Upper lobe of left lung (tissue), 4 donors: ENCODE data around the gene DVL2.

Experiments
- POLR2A ChIP-seq, 4 donors: fragments of 450-650 bp; IDR thresholded peaks; one replicate each; pipeline ENCODE4 v1.5.1; 2016 to 2017; ENCODE audit warnings: antibody characterized with exemption in 4 of 4, mild to moderate bottlenecking in 2 of 4
- POLR2AphosphoS5 ChIP-seq, 2 donors: sonication (generic); formaldehyde crosslinking; IDR thresholded peaks; one replicate each; pipeline ENCODE4 v1.5.1; 2017; ENCODE audit warnings: antibody characterized with exemption in 2 of 2
- TF ChIP-seq, protein P1 (sequence below), 6 experiments: fragments of 450-650 bp in 4 of 6; fragments of 200-600 bp in 2 of 6; sonication (generic) in 2 of 6; IDR thresholded peaks; one replicate each; pipeline ENCODE4 v1.5.1; 2016 to 2019; ENCODE audit warnings: antibody characterized with exemption in 6 of 6

- TF ChIP-seq, protein P1, sequence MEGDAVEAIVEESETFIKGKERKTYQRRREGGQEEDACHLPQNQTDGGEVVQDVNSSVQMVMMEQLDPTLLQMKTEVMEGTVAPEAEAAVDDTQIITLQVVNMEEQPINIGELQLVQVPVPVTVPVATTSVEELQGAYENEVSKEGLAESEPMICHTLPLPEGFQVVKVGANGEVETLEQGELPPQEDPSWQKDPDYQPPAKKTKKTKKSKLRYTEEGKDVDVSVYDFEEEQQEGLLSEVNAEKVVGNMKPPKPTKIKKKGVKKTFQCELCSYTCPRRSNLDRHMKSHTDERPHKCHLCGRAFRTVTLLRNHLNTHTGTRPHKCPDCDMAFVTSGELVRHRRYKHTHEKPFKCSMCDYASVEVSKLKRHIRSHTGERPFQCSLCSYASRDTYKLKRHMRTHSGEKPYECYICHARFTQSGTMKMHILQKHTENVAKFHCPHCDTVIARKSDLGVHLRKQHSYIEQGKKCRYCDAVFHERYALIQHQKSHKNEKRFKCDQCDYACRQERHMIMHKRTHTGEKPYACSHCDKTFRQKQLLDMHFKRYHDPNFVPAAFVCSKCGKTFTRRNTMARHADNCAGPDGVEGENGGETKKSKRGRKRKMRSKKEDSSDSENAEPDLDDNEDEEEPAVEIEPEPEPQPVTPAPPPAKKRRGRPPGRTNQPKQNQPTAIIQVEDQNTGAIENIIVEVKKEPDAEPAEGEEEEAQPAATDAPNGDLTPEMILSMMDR (IDR thresholded peaks at IDR 0.05) = no peak
- TF ChIP-seq POLR2AphosphoS5 (IDR thresholded peaks at IDR 0.05) (no peak), POLR2A (IDR thresholded peaks at IDR 0.05) (no peak)
Observed at GRCh38 chr17:7222972-7223292, 11.4 kb downstream of the DVL2 start.
